Uterus (tissue), 4 donors: ENCODE measurements around the gene GAMT. TPM values are rescaled to one million over a fixed set of nuclear protein-coding genes. Genes with fewer than 3 reads are reported as not detected.
A peak's percentile ranks its signal among the peaks of the same experiment; 100 is the strongest.

Source experiments
- DNase-seq, 2 donors: peaks; one replicate each; pipeline ENCODE4 v3.0.0-alpha.2; 2019 to 2020
- H3K27ac ChIP-seq, 2 donors: fragments of 200-600 bp; sonication (generic); 1 replicate in 1 of 2; 2 replicates in 1 of 2; pipeline ENCODE4 v1.5.1; 2016 to 2018
- H3K27me3 ChIP-seq, 2 donors: fragments of 200-600 bp; sonication (generic); one replicate each; pipeline ENCODE4 v1.5.1; 2018 to 2019; ENCODE audit warnings: control low read depth in 1 of 2
- H3K36me3 ChIP-seq, 2 donors: fragments of 200-600 bp; sonication (generic); one replicate each; pipeline ENCODE4 v1.5.1; 2019; ENCODE audit warnings: control low read depth in 1 of 2
- H3K4me1 ChIP-seq, 2 donors: fragments of 200-600 bp; sonication (generic); one replicate each; pipeline ENCODE4 v1.5.1; 2018 to 2019; ENCODE audit warnings: control low read depth in 1 of 2
- H3K4me3 ChIP-seq, 2 donors: fragments of 200-600 bp; sonication (generic); 1 replicate in 1 of 2; 2 replicates in 1 of 2; pipeline ENCODE4 v1.5.1; 2018 to 2019; ENCODE audit warnings: mild to moderate bottlenecking in 1 of 2
- H3K9me3 ChIP-seq, 2 donors: fragments of 200-600 bp; sonication (generic); one replicate each; pipeline ENCODE4 v1.5.1; 2019; ENCODE audit warnings: control low read depth in 1 of 2
- CTCF ChIP-seq, 4 experiments: fragments of 200-600 bp in 2 of 4; fragments of 450-650 bp in 2 of 4; sonication (generic) in 2 of 4; IDR thresholded peaks; one replicate each; pipeline ENCODE4 v1.5.1; 2016 to 2019; ENCODE audit warnings: antibody characterized with exemption in 4 of 4, mild to moderate bottlenecking in 2 of 4, moderate library complexity in 1 of 4
- POLR2A ChIP-seq, 2 donors: fragments of 450-650 bp; IDR thresholded peaks; one replicate each; pipeline ENCODE4 v1.6.1; 2016; ENCODE audit warnings: antibody characterized with exemption in 2 of 2, mild to moderate bottlenecking in 1 of 2, moderate library complexity in 1 of 2
- intact Hi-C: fragments of 100-400 bp; cut with DNase I; formaldehyde crosslinking; loops from one replicate; pipeline ENCODE4 v1.15.1; 2023; ENCODE audit warnings: low total_unique reads
- total RNA-seq, 4 donors: library from RNA; depleted of rRNA in 3 of 4; stranded (reverse); fragments of >200 nt in 3 of 4; gene quantifications; one replicate each; pipeline versions ENCODE4 v1.1.0 to v1.2.4, GENCODE V29; 2014 to 2023
- donor health status: DM: yes; HTN: yes; CAD: no.

Gene GAMT
- total RNA-seq, 4 donors from 2014 or later: 3.3 to 14.4 (median 8.4) TPM

DNA sequence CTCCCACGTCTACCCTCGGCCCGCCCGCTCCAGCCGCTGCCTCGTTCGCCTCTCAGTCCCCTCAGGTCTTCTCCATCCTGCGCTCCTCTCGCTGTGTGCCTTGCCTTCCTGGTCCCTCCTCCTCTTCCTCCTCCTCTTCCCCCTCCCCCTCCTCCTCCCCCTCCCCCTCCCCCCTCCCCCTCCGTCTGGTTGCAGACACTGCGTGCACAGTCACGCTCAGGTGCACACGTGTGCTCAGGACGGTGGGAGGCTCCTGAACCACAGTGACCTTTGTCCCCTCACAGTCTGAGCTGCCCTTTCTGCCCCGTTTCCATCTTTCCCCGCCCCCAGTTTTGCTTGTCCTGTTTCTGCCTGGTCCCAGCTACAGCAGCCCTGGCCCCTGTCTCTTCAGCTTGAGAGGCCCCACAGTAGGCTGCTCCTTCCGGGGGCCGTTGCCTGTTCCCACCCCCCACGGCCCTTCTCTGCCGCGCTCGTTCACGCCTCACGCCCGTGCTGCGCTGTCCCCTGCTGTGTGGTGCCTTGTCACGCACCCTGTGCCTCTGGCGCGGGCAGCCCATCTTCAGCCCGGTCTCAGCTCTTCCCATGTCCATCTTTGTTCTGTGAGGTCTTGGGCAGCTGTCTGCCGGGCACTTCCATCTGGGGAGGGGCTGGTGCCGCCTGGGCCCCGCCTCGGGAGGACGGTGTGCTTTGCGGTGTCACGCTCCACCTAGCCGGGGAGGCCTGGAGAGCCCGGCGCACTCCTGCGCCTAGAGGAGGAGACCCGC lies 23.0 kb upstream of the GAMT start:
- DNase-seq: no peak
- no peaks in the 10 kb centered on the region for H3K27me3 ChIP-seq
- H3K4me3 ChIP-seq: no peak overlapping the region
- TF ChIP-seq CTCF (IDR thresholded peaks at IDR 0.05) (no peak), POLR2A (IDR thresholded peaks at IDR 0.05) (no peak)
- H3K4me1 ChIP-seq: peaks cover 0 to 6% of the 10 kb centered on the region in 2 donors
- intact Hi-C loops: no loop called here
- H3K27ac ChIP-seq: no peak overlapping the region
- no peaks in the 10 kb centered on the region for H3K9me3 ChIP-seq
- no peaks in the 10 kb centered on the region for H3K36me3 ChIP-seq

GRCh38 chr19:1423436-1424191 lies 22.3 kb upstream of the GAMT start:
- no peak for DNase-seq
- H3K27ac ChIP-seq: no peak overlapping the region
- no peaks in the 10 kb centered on the region for H3K9me3 ChIP-seq
- H3K27me3 ChIP-seq: no peaks in the 10 kb centered on the region
- no peaks in the 10 kb centered on the region for H3K36me3 ChIP-seq
- TF ChIP-seq CTCF (IDR thresholded peaks at IDR 0.05) (no peak), POLR2A (IDR thresholded peaks at IDR 0.05) (no peak)
- no peak overlapping the region for H3K4me3 ChIP-seq
- peaks cover 0 to 6% of the 10 kb centered on the region in 2 donors for H3K4me1 ChIP-seq
- intact Hi-C loops: no loop called here

- Histone ChIP-seq H3K4me3 (no peak overlapping the region), H3K36me3 (no peaks in the 10 kb centered on the region), H3K4me1 (peaks cover 6% of the 10 kb centered on the region in 2 donors), H3K9me3 (no peaks in the 10 kb centered on the region), H3K27ac (peak overlapping the region; percentile 3 to 24), H3K27me3 (no peaks in the 10 kb centered on the region)
- DNase-seq: no peak
- TF ChIP-seq POLR2A (IDR thresholded peaks at IDR 0.05) (no peak), CTCF (IDR thresholded peaks at IDR 0.05) (no peak)
- intact Hi-C loops: no loop called here
These were observed 21.6 kb upstream of the GAMT start for GRCh38 chr19:1422943-1423342.

DNA sequence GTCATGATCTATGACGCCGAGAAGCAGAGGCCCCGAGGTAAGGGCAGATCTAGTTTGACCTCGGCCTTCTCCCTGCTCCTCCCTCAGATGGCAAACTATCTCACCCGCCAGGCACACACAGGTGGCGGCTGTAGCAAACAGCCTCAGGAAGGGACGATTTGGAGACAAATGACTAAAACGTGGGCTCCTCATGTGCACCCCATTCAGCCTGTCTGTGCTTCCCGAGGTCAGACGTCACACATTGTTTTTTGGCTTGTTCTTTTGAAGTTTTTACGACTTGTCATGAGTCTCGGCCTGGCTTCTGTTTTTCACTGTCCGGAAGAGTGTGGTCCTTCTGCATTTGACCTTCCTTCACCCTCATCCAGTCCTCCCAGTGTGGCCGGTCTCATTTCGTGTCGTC lies 21.0 kb upstream of the GAMT start:
- Histone ChIP-seq H3K27ac (peak overlapping the region; percentile 3 to 24), H3K9me3 (no peaks in the 10 kb centered on the region), H3K4me1 (peaks cover 6 to 12% of the 10 kb centered on the region in 2 donors), H3K36me3 (no peaks in the 10 kb centered on the region), H3K27me3 (no peaks in the 10 kb centered on the region), H3K4me3 (no peak overlapping the region)
- TF ChIP-seq POLR2A (IDR thresholded peaks at IDR 0.05) (no peak), CTCF (IDR thresholded peaks at IDR 0.05) (no peak)
- DNase-seq: no peak
- intact Hi-C loops: no loop called here

DNA sequence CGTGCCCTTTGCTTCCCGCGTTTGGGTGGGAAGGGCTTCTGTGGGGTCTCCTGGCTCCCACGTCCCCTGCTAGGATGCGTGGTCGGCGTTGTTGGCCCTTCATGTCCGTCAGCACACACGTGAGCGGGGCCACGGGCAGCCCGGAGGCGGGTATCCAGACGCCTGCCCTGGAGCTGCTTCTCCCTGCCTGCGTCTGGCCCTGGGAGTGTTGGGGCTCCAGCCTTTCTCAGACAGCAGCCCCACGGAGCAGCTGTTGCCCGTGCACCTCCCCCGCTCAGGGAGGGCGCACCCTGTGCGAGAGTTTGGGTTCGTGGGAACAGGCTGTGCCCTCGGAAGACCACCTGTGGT lies 20.6 kb upstream of the GAMT start:
- Histone ChIP-seq H3K27ac (peak overlapping the region; percentile 3 to 24), H3K4me3 (no peak overlapping the region), H3K9me3 (no peaks in the 10 kb centered on the region), H3K27me3 (no peaks in the 10 kb centered on the region), H3K4me1 (peaks cover 6 to 16% of the 10 kb centered on the region in 2 donors), H3K36me3 (no peaks in the 10 kb centered on the region)
- no peak for DNase-seq
- TF ChIP-seq POLR2A (IDR thresholded peaks at IDR 0.05) (no peak), CTCF (IDR thresholded peaks at IDR 0.05) (no peak)
- intact Hi-C loops: no loop called here
